Subcutaneous preadipocyte (primary cell): Measurements from ENCODE around the gene FAHD2B. TPM values are rescaled to one million over a fixed set of nuclear protein-coding genes. Genes with fewer than 3 reads are reported as not detected.

Experiments
- small RNA-seq: library from RNA; depleted of rRNA; stranded (forward); fragments of <200 nt; gene quantifications from one replicate; pipeline ENCODE3, GENCODE V24; 2012
- total RNA-seq: library from RNA; depleted of rRNA; stranded (reverse); fragments of >200 nt; gene quantifications from 2 replicates; pipeline ENCODE4 v1.2.3, GENCODE V29; 2012

FAHD2B gene, protein sequence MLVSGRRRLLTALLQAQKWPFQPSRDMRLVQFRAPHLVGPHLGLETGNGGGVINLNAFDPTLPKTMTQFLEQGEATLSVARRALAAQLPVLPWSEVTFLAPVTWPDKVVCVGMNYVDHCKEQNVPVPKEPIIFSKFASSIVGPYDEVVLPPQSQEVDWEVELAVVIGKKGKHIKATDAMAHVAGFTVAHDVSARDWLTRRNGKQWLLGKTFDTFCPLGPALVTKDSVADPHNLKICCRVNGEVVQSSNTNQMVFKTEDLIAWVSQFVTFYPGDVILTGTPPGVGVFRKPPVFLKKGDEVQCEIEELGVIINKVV
- total RNA-seq, result 3.5 and 5.1 TPM in 2 replicates

DNA sequence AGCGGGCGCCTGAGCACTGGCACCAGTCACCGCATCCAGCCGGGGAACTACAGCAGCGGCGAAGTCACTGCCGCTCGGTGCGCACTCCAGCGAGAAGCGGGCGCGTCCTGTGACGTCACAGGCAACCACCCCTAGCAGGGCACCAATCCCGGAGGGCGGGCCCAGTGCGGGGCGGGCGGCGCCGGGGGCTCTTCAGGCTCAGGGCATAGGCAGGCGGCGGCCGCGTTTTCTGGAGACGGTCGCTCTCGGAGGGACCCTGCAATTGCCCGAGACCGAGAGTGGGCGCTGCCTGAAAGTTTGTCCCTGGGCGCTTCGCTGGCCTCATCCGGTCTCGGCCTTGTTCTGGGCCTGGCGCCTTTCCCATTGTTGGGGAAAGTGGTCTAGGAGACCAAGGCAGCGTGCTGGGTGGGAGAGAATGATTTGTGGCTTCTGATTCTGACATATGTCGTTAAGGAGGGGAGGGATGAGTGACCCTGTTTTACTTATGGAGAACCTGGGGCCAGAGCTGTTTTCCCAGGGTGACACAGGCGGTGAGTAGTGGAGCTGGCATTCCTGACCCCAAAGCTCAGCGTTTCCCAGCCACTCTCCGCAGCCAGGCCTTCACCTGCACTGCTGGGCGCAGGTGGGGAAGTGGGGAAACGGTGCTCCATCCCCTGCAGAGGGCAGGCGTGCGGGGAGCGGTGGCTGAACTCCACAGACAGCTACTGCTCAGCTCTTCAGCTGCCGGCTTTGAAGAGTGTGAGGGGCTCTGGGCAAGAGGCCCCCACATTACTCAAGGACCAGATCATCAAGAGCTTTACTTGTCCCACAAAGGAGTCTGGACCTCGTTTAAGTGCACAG, at the start of gene FAHD2B:
TSS of gene FAHD2B (minus strand) at position 111 of the 840 bp plus-strand sequence. CDS start 3,176 bp downstream, outside the sequence.

DNA sequence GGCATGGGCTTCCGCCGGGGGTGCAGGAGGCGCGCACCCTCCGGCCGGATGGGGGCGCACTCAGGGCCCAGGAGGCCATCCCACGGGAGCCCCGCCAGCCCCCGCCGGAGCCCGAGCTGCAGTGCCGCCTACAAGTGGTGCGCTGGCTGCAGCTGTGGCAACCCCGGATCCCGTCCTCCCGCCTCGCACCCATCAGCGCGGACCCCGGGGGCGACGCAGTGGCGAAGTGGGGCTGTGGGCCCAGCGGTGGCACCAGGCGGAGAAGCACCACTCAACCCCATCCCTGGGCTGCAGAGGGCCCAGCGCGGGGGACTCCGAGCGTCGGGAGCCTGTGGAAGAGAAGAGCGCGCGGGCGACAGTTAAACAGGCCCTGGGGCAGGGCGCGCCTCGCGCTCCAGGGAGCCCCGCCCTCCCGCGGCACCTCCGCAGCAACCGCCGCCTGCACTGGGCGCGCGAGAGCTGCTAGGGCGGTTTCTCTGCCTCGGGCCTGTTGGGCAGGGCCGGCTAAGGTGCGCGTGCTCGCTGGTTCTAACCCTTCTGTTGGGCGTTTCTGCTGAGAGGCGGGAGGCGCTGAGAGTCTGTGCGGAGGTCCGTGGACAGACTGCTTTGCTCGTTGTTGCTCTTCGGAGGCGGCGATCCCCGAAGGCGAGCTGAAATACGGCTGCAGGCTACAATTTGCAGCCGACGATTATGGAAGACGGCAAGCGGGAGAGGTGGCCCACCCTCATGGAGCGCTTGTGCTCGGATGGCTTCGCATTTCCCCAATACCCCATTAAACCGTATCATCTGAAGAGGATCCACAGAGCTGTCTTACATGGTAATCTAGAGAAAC, 18.6 kb upstream of the FAHD2B start, which contains the start of gene ANKRD36:
TSS of gene ANKRD36 (plus strand) at position 104 of the 832 bp plus-strand sequence. CDS start at position 691, 587 bp downstream.

Small RNA genes lying within 50 kb of the gene (small RNA-seq; reads per million reads assigned to genes)
- gene AC018892.1 (not detected), gene IGKV1OR2-3 (not detected), gene IGKV2OR2-2 (not detected), gene RN7SL313P (not detected)

Other genes starting within 250 kb of the FAHD2B start
- 7.2 and 7.3 TPM in 2 replicates for gene ANKRD39, start 236.9 kb downstream of the FAHD2B start, total RNA-seq
- gene SEMA4C, start 224.8 kb downstream of the FAHD2B start, total RNA-seq, result 13.6 and 14.3 TPM in 2 replicates
- not detected in 2 replicates for gene FAM178B, start 108.3 kb downstream of the FAHD2B start, total RNA-seq
- 27.6 and 32.1 TPM in 2 replicates for gene ANKRD36, start 18.3 kb upstream of the FAHD2B start, total RNA-seq